BE2C (cell line): ENCODE results near the gene KRTAP4-2.
"Not testable (repeated sequence)": the region's sequence is repeated elsewhere in the genome, so short reads cannot be mapped to it uniquely, and the experiment has no call there.

Experiments used
- DNase-seq: peaks from one replicate; pipeline ENCODE4 v3.0.0-alpha.2; 2020
- H3K27me3 ChIP-seq: fragments of 250-450 bp; sonication (Bioruptor Pico); 2 replicates; pipeline ENCODE4 v1.5.1; 2020; ENCODE audit warnings: mild to moderate bottlenecking
- H3K36me3 ChIP-seq: fragments of 250-450 bp; sonication (Bioruptor Pico); 2 replicates; pipeline ENCODE4 v1.5.1; 2020; ENCODE audit warnings: mild to moderate bottlenecking
- H3K4me1 ChIP-seq: fragments of 250-450 bp; sonication (Bioruptor Pico); 2 replicates; pipeline ENCODE4 v1.5.1; 2020
- H3K4me3 ChIP-seq: 2 replicates; pipeline ENCODE4 v1.5.1; 2011; ENCODE audit warnings: low read depth, low read length
- H3K9me3 ChIP-seq: fragments of 250-450 bp; sonication (Bioruptor Pico); 2 replicates; pipeline ENCODE4 v1.5.1; 2020
- CTCF ChIP-seq: IDR thresholded peaks from 2 replicates; pipeline ENCODE4 v1.5.1; 2012; ENCODE audit warnings: mild to moderate bottlenecking, low read depth, low read length

The KRTAP4-2 gene

GRCh38 chr17:41211845-41212466 is 33.9 kb upstream of the KRTAP4-2 start:
- no peak for TF ChIP-seq CTCF
- Histone ChIP-seq H3K9me3 (no peaks in the 10 kb centered on the region), H3K27me3 (peaks cover 51% of the 10 kb centered on the region), H3K4me3 (no peak overlapping the region), H3K4me1 (no peaks in the 10 kb centered on the region), H3K36me3 (no peaks in the 10 kb centered on the region)
- no peak for DNase-seq

- Histone ChIP-seq H3K4me3 (no peak overlapping the region), H3K4me1 (no peaks in the 10 kb centered on the region), H3K27me3 (no peaks in the 10 kb centered on the region), H3K9me3 (no peaks in the 10 kb centered on the region; the same call in 1 of the 2 replicates), H3K36me3 (no peaks in the 10 kb centered on the region)
- TF ChIP-seq CTCF = no peak
- DNase-seq = no peak
These were observed 21.5 kb upstream of the KRTAP4-2 start for GRCh38 chr17:41199421-41200078.

- no peaks in the 10 kb centered on the region for H3K4me1 ChIP-seq
- no peaks in the 10 kb centered on the region for H3K27me3 ChIP-seq
- no peak for DNase-seq
- no peaks in the 10 kb centered on the region for H3K36me3 ChIP-seq
- TF ChIP-seq CTCF = no peak
- H3K4me3 ChIP-seq = no peak overlapping the region
- H3K9me3 ChIP-seq = no peaks in the 10 kb centered on the region; the same call in 1 of the 2 replicates
These were observed 18.0 kb upstream of the KRTAP4-2 start for GRCh38 chr17:41196068-41196467.

GRCh38 chr17:41190328-41190727 is 12.3 kb upstream of the KRTAP4-2 start:
- peaks cover 17% of the 10 kb centered on the region for H3K27me3 ChIP-seq
- TF ChIP-seq CTCF = no peak

GRCh38 chr17:41189837-41190318 is 11.9 kb upstream of the KRTAP4-2 start, which contains the start of gene KRTAP9-1:
TSS of gene KRTAP9-1 (plus strand) at chr17:41189887. CDS start at chr17:41189887, 0 bp downstream.
- H3K27me3 ChIP-seq = peaks cover 18% of the 10 kb centered on the region
- H3K4me3 ChIP-seq, DNase-seq, H3K4me1 ChIP-seq, H3K9me3 ChIP-seq, H3K36me3 ChIP-seq: not testable (repeated sequence)

More at GRCh38 chr17:41190328-41190727, 12.3 kb upstream of the KRTAP4-2 start:
- no peak for DNase-seq
- Histone ChIP-seq H3K4me3 (no peak overlapping the region), H3K9me3 (no peaks in the 10 kb centered on the region), H3K4me1 (no peaks in the 10 kb centered on the region), H3K36me3 (no peaks in the 10 kb centered on the region)

- Histone ChIP-seq H3K4me3 (no peak overlapping the region), H3K36me3 (no peaks in the 10 kb centered on the region), H3K27me3 (peaks cover 30% of the 10 kb centered on the region), H3K4me1 (no peaks in the 10 kb centered on the region), H3K9me3 (no peaks in the 10 kb centered on the region; the same call in 1 of the 2 replicates)
- DNase-seq = no peak
- no peak for TF ChIP-seq CTCF
These were observed 8.9 kb upstream of the KRTAP4-2 start for GRCh38 chr17:41186872-41187271.
